GM21423 (cell line): ENCODE measurements around the gene GART.
"Not testable (repeated sequence)": the region's sequence is repeated elsewhere in the genome, so short reads cannot be mapped to it uniquely, and the experiment has no call there.

Experiments used
- ATAC-seq: cut with Tn5 transposase; IDR thresholded peaks from one replicate; pipeline ENCODE4 v1.9.1; 2021; ENCODE audit warnings: mild to moderate bottlenecking, moderate library complexity; ENCODE audit not compliant: unreplicated experiment

The GART gene

GRCh38 chr21:33522297-33522952 lies 19.5 kb downstream of the GART start:
- no peak for ATAC-seq

- no peak for ATAC-seq
Observed at GRCh38 chr21:33518899-33519298, 23.0 kb downstream of the GART start.

- ATAC-seq = no peak
Observed at GRCh38 chr21:33514229-33514628, 27.7 kb downstream of the GART start.

- no peak for ATAC-seq
Observed at GRCh38 chr21:33512481-33512880, 29.4 kb downstream of the GART start.

GRCh38 chr21:33511639-33512038 lies 30.3 kb downstream of the GART start:
- no peak for ATAC-seq

- no peak for ATAC-seq
Observed at GRCh38 chr21:33510826-33511225, 31.1 kb downstream of the GART start.

- ATAC-seq = not testable (repeated sequence)
Observed at GRCh38 chr21:33507003-33507402, 34.9 kb downstream of the GART start.

GRCh38 chr21:33505833-33506232 lies 36.1 kb downstream of the GART start:
- no peak for ATAC-seq

- ATAC-seq = no peak
Observed at GRCh38 chr21:33496345-33496744, 45.6 kb downstream of the GART start.

GRCh38 chr21:33495743-33496142 lies 46.2 kb downstream of the GART start:
- no peak for ATAC-seq

- ATAC-seq = no peak
Observed at GRCh38 chr21:33493756-33494155, 48.2 kb downstream of the GART start.

GRCh38 chr21:33492571-33492970 lies 49.3 kb downstream of the GART start:
- ATAC-seq = no peak

- ATAC-seq = peak; percentile 97
Observed at GRCh38 chr21:33491373-33492102, 50.4 kb downstream of the GART start, which contains the start of gene DNAJC28. Gene DNAJC28, minus strand, starts transcription at chr21:33491716. Its CDS starts 2,323 bp downstream, at chr21:33489393.

GRCh38 chr21:33490991-33491372 lies 50.9 kb downstream of the GART start:
- no peak for ATAC-seq

- ATAC-seq = no peak
Observed at GRCh38 chr21:33488936-33489335, 53.0 kb downstream of the GART start.

GRCh38 chr21:33487996-33488395 lies 53.9 kb downstream of the GART start:
- ATAC-seq = no peak

GRCh38 chr21:33481314-33481943 lies 60.5 kb downstream of the GART start:
- no peak for ATAC-seq

GRCh38 chr21:33480481-33481103 lies 61.3 kb downstream of the GART start:
- no peak for ATAC-seq

GRCh38 chr21:33479679-33480480 lies 62.0 kb downstream of the GART start, which contains the start of gene TMEM50B:
Gene TMEM50B, minus strand, starts transcription at chr21:33479974. Its CDS starts 11,089 bp downstream, at chr21:33468885.
- ATAC-seq = peak; percentile 83

GRCh38 chr21:33478935-33479678 lies 62.8 kb downstream of the GART start:
- ATAC-seq = peak; percentile 14
